GM18508 (cell line): ENCODE results near the gene IL1B.

Experiments
- ATAC-seq: cut with Tn5 transposase; IDR thresholded peaks from one replicate; pipeline ENCODE4 v1.9.1; 2021; ENCODE audit warnings: moderate number of reproducible peaks; ENCODE audit not compliant: insufficient read depth, unreplicated experiment

The IL1B gene

GRCh38 chr2:112787729-112788393 lies 48.7 kb downstream of the IL1B start:
- no peak for ATAC-seq

- ATAC-seq: no peak
Observed at GRCh38 chr2:112787294-112787693, 49.3 kb downstream of the IL1B start.

GRCh38 chr2:112784199-112785189 lies 52.1 kb downstream of the IL1B start, which contains the start of gene IL1A:
IL1A (minus strand) TSS chr2:112784493; CDS start chr2:112783770, 723 bp downstream.
- no peak for ATAC-seq

- no peak for ATAC-seq
Observed at GRCh38 chr2:112783187-112783714, 53.3 kb downstream of the IL1B start.

GRCh38 chr2:112782234-112782799 lies 54.3 kb downstream of the IL1B start:
- peak; percentile 77 for ATAC-seq
